NCI-H1092 treated with DMSO at 0.1 percent for 48 hours (cell line): ENCODE results near the gene SATB1.
"Not testable (repeated sequence)": the region's sequence is repeated elsewhere in the genome, so short reads cannot be mapped to it uniquely, and the experiment has no call there.

Experiments used
- DNase-seq: peaks from one replicate; lab custom pipeline; 2025; lab: John Stamatoyannopoulos, UW

The SATB1 gene

DNA sequence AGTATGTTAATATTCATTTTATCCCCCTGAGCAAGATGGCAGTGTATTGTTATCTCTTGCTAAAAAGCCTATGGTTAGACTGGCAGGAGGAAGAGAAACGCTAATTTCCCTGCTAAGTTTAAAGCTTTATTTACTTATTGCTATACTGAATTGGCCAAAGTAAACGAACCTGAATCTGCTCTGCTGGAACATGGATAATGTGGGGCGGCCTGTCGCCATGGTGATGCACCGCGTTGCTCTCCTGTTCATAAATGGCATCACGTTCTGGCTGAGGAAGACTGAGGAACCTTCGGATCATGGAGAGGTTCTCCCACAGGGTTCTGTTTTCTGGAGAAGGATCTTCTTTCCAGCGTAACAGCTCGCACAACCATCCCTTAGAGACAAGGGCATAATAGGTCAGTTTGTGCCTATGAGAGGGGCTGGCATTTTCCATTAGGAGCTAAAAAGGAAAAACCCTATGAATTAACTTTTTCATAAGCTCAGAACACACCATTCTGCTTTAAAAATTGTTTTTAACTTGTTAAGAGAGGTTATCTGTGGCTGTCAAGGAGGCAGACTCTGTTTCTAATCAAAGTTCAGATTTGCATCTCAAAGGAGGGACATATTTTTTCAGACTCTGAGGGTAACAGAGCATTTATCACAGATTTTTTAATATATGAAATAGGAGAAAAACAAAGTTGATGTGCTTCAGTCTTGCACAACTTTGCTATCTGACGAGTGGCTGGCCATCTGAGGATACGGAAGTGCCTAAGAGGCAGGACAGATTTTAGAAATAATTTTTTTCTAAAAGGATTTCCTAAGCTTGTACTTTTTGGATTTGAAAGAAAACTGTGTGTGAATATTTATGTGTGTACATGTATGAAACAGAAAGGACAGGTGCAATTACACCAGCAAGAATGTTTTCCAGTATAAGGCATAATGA is 73.1 kb downstream of the SATB1 start:
- peak; percentile 93 for DNase-seq

DNA sequence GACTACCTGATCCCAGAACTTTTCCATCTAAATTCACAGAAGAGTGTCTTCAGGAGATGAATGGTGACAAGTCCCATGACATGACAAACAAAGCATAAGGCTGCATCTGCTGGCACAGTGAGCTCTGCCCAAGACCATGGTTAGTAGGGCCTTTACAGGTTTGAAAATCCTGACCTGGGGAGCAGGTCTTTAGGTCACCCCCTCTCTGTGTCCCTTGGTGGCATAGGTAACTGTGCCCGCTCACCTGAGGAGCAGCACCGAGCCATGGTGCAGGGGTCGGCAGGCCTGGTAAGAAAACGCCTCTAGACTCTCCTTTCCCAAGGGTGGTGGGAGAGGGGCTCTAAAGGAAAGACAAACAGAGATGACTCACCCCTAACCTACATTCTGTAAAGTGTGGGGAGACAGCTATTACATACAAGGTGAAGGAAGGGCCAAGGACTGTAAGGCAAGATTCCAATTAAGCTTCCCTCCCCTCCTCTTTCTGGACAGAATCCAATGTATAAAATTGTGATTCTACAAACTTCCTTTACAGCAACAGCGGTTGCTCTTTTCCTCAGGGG is 74.0 kb downstream of the SATB1 start:
- DNase-seq: peak; percentile 61

- no peak for DNase-seq
Measured at GRCh38 chr3:18349197-18349798, 75.8 kb downstream of the SATB1 start.

DNA sequence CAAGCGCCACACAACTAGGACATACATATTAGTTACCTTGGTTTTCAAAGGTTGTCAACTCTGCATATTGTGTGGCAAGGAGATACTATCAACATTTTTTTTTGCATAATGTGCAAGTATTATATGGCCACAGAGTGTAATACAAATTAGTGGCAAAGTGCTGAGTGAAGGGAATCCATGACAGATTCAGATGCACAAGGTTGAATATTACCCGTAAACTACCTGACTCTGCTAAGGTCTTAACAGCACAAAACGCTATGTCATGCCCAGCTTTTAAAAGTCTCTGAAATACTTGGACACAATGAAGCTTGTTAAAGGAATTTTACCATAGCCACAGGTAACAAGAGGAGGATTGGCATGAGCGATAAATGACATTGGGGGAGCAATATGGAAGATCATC is 79.0 kb downstream of the SATB1 start:
- no peak for DNase-seq

GRCh38 chr3:18345015-18345367 is 80.1 kb downstream of the SATB1 start:
- DNase-seq: no peak

GRCh38 chr3:18344306-18345014 is 80.7 kb downstream of the SATB1 start:
- no peak for DNase-seq

DNA sequence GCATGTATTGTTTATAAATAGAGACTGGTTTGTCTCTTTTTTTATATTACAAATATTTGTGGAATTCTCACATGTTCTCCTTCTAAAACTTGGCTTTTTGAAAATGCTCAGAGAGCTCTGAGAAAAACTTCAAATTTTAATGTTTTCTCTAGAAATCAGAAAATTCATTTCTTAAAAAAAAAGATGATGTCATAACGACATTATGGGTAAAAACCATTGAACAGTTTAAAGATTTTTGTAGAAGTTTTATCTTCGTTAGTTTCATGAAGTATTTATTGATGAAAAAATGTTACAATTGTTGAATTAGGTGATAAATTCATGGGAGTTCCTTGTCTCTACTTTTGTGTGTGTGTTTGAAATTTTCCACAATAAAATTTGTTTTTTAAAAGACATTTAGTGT is 81.3 kb downstream of the SATB1 start:
- no peak for DNase-seq

- no peak for DNase-seq
Measured at GRCh38 chr3:18338827-18339514, 86.2 kb downstream of the SATB1 start.

DNA sequence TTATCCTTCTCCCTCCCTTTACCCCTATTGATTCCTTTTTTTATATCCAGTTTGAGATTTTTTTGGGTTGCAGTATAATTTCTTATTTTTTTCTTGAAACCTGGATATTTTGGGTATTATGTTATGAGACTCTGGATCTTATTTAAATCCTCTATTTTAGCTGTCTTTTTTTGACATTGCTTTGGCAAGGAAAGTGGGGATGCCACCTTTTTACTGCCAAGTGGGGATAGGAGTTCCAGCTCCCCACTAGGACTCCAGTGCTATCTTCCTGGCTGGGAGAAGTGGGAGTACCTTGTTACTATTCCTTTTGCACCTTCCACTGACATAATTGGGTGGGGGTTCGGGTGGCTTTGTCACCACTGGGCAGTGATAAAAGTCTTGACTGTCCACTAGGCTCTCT is 87.9 kb downstream of the SATB1 start:
- no peak for DNase-seq

GRCh38 chr3:18334837-18335601 is 90.1 kb downstream of the SATB1 start:
- no peak for DNase-seq

DNA sequence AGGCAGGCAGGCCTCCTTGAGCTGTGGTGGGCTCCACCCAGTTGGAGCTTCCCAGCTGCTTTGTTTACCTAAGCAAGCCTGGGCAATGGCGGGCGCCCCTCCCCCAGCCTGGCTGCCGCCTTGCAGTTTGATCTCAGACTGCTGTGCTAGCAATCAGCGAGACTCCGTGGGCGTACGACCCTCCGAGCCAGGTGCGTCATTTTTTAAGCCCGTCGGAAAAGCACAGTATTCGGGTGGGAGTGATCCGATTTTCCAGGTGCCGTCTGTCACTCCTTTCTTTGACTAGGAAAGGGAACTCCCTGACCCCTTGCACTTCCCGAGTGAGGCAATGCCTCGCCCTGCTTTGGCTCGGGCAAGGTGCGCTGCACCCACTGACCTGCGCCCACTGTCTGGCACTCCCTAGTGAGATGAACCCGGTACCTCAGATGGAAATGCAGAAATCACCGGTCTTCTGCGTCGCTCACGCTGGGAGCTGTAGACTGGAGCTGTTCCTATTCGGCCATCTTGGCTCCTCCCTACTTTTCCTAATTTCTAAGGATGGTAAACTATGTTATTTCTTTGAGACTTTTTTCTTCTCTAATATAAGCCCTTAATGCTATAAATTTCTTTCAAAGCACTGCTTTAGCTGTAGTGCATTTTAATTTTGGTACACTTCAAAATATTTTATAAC is 94.2 kb downstream of the SATB1 start:
- not testable (repeated sequence) for DNase-seq

- DNase-seq: no peak
Measured at GRCh38 chr3:18308096-18308650, 117.0 kb downstream of the SATB1 start.

DNA sequence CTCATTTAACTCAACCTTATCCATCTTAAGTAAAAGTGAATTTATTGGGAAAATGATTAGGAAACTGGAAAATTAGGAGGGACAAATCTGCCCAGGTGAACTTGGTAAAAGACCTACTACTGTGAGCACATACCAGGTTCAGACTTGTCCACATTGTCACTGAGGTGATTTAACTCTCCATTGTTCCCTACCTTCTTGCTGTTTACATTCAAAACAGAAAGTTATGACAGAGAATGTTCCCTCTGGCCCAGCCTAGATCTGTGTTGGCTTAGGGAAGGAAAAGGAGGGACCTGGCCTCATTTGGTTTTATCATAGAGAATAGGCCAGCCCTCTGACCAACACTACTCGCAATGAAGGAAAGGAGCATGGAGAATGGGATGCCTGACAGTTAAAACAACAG is 117.6 kb downstream of the SATB1 start:
- DNase-seq: no peak

DNA sequence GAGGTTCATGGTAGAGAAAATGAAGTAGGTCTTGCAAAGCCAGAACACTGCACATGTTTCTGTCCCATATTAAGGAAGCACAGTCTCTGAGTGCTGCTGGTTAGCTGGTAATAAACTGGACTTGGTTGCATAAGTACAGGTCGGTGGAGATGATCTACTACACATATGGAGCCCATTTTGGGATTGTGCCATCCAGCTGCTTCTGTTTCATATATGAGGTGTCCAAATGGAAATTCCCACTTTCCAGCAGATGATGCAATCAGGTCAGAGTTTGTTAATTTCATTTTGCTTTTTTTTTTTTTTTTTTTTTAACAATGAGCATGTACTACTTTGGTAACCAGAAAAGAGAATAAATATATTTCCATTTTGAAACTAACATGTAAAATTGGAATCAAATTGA is 122.6 kb downstream of the SATB1 start:
- no peak for DNase-seq

DNA sequence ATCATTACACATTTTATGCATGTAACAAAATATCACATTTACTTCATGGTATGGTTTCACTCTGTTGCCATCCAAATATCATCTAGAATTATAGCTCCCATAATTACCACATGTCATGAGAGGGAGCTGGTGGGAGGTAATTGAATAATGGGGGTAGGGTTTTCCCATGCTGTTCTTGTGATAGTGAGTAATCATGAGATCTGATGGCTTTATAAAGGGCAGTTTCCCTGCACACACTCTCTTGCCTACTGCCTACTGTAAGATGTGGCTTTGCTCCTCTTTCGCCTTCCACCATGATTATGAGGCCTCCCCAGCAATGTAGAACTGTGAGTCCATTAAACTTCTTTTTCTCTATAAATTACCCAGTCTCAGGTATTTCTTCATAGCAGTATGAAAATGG is 123.4 kb downstream of the SATB1 start:
- DNase-seq: no peak

GRCh38 chr3:18300916-18301315 is 124.2 kb downstream of the SATB1 start:
- no peak for DNase-seq

GRCh38 chr3:18297126-18297525 is 128.0 kb downstream of the SATB1 start:
- no peak for DNase-seq
